Panc1 (cell line): Measurements from ENCODE around the gene NUMB. TPM values are rescaled to one million over a fixed set of nuclear protein-coding genes. Genes with fewer than 3 reads are reported as not detected.

ENCODE experiments used
- ATAC-seq: fragments of 200-7000 bp; cut with Tn5 transposase; 2 replicates; pipeline ENCODE4 v1.9.1; 2020; ENCODE audit warnings: mild to moderate bottlenecking, moderate library complexity
- BruUV-seq: library from RNA; stranded (reverse); fragments of 400-500 nt; replicated peaks from 2 replicates; lab custom pipeline; 2021; lab: Mats Ljungman, UMichigan
- CTCF ChIA-PET: fragments of 300-600 bp; sonication (Branson Sonifier 250); formaldehyde crosslinking; loops from one replicate; lab custom pipeline; 2022; ENCODE audit warnings: antibody characterized with exemption; lab: Charles Lee
- POLR2A ChIA-PET: fragments of 300-600 bp; sonication (Branson Sonifier 250); formaldehyde crosslinking; loops from one replicate; lab custom pipeline; 2022; ENCODE audit warnings: antibody characterized with exemption; lab: Charles Lee
- DNase-seq: peaks from one replicate; pipeline ENCODE4 v3.0.0-alpha.2; 2010; ENCODE audit warnings: low read depth, low spot score
- H3K27ac ChIP-seq: 2 replicates; pipeline ENCODE4 v1.5.1; 2011; ENCODE audit warnings: mild to moderate bottlenecking, low read length, inconsistent platforms
- H3K27me3 ChIP-seq: fragments of 200-500 bp; sonication (Bioruptor generic); 2 replicates; pipeline ENCODE4 v1.6.0; 2014; ENCODE audit warnings: low read length, inconsistent platforms; ENCODE audit not compliant: control insufficient read depth, insufficient read depth
- H3K36me3 ChIP-seq: fragments of 200-500 bp; sonication (Bioruptor generic); 2 replicates; pipeline ENCODE4 v1.5.1; 2014; ENCODE audit warnings: inconsistent platforms, mild to moderate bottlenecking, low read length, moderate library complexity; ENCODE audit not compliant: control insufficient read depth, insufficient read depth
- H3K4me1 ChIP-seq: 2 replicates; pipeline ENCODE4 v1.5.1; 2011; ENCODE audit warnings: inconsistent platforms, mild to moderate bottlenecking, low read length, moderate library complexity; ENCODE audit not compliant: control insufficient read depth, insufficient read depth
- H3K4me3 ChIP-seq, 2 experiments: 2 replicates each; pipeline ENCODE4 v1.5.1; 2011 to 2012; ENCODE audit warnings: low read depth in 2 of 2, low read length in 2 of 2, mild to moderate bottlenecking in 2 of 2, inconsistent platforms in 1 of 2, moderate library complexity in 1 of 2
- H3K9me3 ChIP-seq: fragments of 200-500 bp; sonication (Bioruptor generic); 2 replicates; pipeline ENCODE4 v1.5.1; 2014; ENCODE audit warnings: low read depth, mild to moderate bottlenecking, inconsistent platforms, low read length, moderate library complexity; ENCODE audit not compliant: control insufficient read depth, insufficient read depth
- CTCF ChIP-seq: fragments of 450-650 bp; IDR thresholded peaks from 2 replicates; pipeline ENCODE4 v1.5.1; 2017; ENCODE audit warnings: mild to moderate bottlenecking
- POLR2AphosphoS5 ChIP-seq: IDR thresholded peaks from 2 replicates; pipeline ENCODE4 v1.6.1; 2012; ENCODE audit warnings: mild to moderate bottlenecking, low read depth, low read length, moderate library complexity
- REST ChIP-seq, 2 experiments: IDR thresholded peaks; 2 replicates each; pipeline ENCODE4 v1.6.1; 2011 to 2012; ENCODE audit warnings: low read depth in 2 of 2, control low read depth in 1 of 2, low read length in 1 of 2, mild to moderate bottlenecking in 1 of 2, moderate library complexity in 1 of 2; ENCODE audit not compliant: insufficient read depth in 1 of 2
- SIN3A ChIP-seq: IDR thresholded peaks from 2 replicates; pipeline ENCODE4 v1.6.1; 2012; ENCODE audit warnings: low read depth, mild to moderate bottlenecking, low read length, moderate library complexity, borderline replicate concordance; ENCODE audit not compliant: insufficient read depth
- TCF7L2 ChIP-seq: IDR thresholded peaks from 2 replicates; pipeline ENCODE4 v1.6.1; 2011; ENCODE audit warnings: mild to moderate bottlenecking, low read depth, low read length, inconsistent platforms
- in situ Hi-C: cut with HindIII; loops from 2 replicates; pipeline ENCODE4 v1.10.0; 2016; ENCODE audit warnings: low sequenced_read_pairs, low pct_unique_long_range_greater_than_20kb
- intact Hi-C: fragments of 100-400 bp; cut with micrococcal nuclease; formaldehyde crosslinking; loops from one replicate; pipeline ENCODE4 v1.10.0; 2022; ENCODE audit not compliant: unreplicated experiment
- total RNA-seq: library from RNA; stranded (reverse); gene quantifications from one replicate; pipeline ENCODE4 v1.2.1, GENCODE V29; 2021; ENCODE audit not compliant: unreplicated experiment

Gene NUMB
- total RNA-seq, 1 experiment from 2014 or later, result 51.5 TPM

GRCh38 chr14:73465823-73466532 is 7.6 kb upstream of the NUMB start:
- DNase-seq (no peak), ATAC-seq (no peak)
- Histone ChIP-seq H3K27me3 (no peaks in the 10 kb centered on the region), H3K36me3 (no peaks in the 10 kb centered on the region), H3K4me3 (no peak overlapping the region), H3K9me3 (no peaks in the 10 kb centered on the region), H3K27ac (no peak overlapping the region), H3K4me1 (peaks cover 4% of the 10 kb centered on the region; the same call in 1 of the 2 replicates)
- in situ Hi-C loops (no loop called here), intact Hi-C loops (no loop called here)
- CTCF ChIA-PET, result no interaction called here
- POLR2A ChIA-PET, result interaction anchor here (0.5 kb wide), 1 partner anchor 43 kb away, joined by 11 read pairs; no protein-coding TSS in a partner anchor
- BruUV-seq, result no TSS peak
- TF ChIP-seq CTCF, result no peak
- TF ChIP-seq TCF7L2, result no peak
- TF ChIP-seq REST (IDR thresholded peaks at IDR 0.05; ENCODE audit: insufficient read depth in 1 of 2, low read depth in 2 of 2, low read length in 1 of 2), result no peak
- no peak for TF ChIP-seq POLR2AphosphoS5
- no peak for TF ChIP-seq SIN3A

GRCh38 chr14:73463411-73463810 is 5.1 kb upstream of the NUMB start:
- POLR2A ChIA-PET, result no interaction called here
- ATAC-seq (no peak), DNase-seq (peak; percentile 39)
- intact Hi-C loops, result no loop called here
- Histone ChIP-seq H3K9me3 (no peaks in the 10 kb centered on the region), H3K36me3 (no peaks in the 10 kb centered on the region), H3K4me1 (peaks cover 4% of the 10 kb centered on the region), H3K27me3 (no peaks in the 10 kb centered on the region), H3K27ac (no peak overlapping the region), H3K4me3 (no peak overlapping the region)
- CTCF ChIA-PET, result interaction anchor here (0.6 kb wide), 1 partner anchor 9 kb away, joined by 3 read pairs; no protein-coding TSS in a partner anchor
- in situ Hi-C loops, result no loop called here
- no peak for TF ChIP-seq SIN3A
- TF ChIP-seq REST (IDR thresholded peaks at IDR 0.05; ENCODE audit: insufficient read depth in 1 of 2, low read depth in 2 of 2, low read length in 1 of 2), result no peak
- TF ChIP-seq CTCF, result no peak
- no peak for TF ChIP-seq POLR2AphosphoS5
- no peak for TF ChIP-seq TCF7L2
- no TSS peak for BruUV-seq
